Activated CD4-positive, CD25-positive, alpha-beta regulatory T cell treated with anti-CD3 and anti-CD28 coated beads, Interleukin-2, amount 50 U/mL, for 72 hours (primary cell): ENCODE data around the gene STARD7.

Experiments
- DNase-seq: peaks from one replicate; pipeline ENCODE4 v3.0.0; 2021

The STARD7 gene

DNA sequence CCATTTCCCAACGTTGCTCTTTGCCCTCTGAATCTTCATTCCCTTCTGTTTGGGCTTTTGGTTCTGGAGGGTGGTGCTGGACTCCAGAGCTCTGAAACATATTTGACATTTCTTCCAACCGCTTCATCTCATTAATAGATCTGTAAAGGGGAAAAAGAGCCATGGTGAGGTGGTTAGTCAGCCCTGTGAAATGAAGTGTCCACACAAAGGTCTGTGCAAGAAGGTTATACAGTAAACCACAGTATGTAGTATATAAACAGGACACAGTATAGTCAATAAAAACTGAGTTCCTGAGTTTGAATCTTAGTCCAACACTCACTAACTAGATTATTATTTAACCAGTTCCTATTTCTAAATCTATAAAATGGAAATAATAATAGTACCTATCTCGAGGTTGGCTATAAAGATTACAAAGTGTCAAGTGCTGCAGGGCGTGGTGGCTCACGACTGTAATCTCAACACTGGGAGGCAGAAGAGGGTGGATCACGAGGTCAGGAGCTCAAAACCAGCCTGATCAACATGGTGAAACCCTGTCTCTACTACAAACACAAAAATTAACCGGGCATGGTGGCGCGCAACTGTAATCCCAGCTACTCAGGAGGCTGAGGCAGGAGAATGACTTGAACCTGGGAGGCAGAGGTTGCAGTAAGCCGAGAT, 13.1 kb downstream of the STARD7 start:
- DNase-seq: no peak

DNA sequence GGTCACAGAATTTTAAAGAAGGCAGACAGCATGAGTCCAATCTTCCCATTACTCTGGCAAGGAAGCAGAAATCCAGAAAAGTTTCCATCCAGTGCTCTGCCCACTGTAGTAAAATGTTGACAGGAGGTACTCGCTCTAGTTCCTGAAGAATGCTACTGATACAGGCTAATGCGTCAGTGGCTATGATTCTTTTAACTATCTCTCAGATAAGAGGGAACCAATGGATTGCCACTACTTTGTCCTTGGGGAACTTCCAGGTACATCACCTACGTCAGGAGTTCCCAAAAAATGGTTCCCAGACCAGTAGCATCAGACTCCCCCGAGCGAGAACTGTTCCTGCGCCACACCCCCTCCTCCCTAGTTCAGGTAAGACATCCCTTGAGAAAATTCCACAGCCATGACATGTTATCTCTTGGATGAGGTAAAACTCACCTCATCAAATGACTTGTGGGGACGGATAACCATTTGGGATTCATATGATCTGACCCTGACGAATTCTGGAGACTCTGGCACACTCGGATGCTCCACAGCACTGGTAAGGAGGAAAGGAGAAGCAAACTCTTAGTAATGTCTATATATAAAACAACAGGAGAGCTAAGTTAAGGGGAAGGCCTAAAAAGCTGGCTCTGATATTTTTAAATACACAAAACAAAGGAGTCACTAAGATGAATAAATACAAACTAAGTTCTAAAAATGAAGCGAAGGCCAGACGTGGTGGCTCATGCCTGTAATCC, 16.5 kb downstream of the STARD7 start:
- DNase-seq: no peak

DNA sequence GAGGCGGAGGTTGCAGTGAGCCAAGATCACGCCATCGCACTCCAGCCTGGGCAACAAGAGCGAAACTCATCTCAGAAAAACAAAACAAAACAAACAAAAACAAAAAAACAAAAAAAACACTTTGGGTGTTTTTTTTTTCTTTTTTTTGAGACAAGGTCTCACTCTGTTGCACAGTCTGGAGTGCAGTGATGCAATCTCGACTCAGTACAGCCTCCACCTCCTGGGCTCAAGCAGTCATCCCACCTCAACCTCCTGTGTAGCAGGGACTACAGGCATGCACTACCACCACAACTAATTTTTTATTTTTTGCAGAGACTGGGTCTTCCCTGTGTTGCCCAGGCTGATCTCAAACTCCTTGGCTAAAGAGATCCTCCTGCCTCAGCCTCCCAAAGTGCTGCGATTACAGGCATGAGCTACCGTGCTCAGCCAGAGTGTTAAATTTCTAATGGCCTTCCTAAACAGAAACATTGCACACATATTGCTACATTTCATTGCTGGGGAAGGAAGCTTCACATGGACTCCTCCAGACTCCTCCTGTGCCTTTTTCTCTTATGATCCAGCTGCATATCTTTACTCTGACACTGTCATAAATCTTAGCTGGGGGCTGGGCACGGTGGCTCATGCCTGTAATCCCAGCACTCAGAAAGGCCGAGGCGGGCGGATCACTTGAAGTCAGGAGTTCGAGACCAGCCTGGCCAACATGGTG, 19.7 kb downstream of the STARD7 start:
- DNase-seq: no peak

DNA sequence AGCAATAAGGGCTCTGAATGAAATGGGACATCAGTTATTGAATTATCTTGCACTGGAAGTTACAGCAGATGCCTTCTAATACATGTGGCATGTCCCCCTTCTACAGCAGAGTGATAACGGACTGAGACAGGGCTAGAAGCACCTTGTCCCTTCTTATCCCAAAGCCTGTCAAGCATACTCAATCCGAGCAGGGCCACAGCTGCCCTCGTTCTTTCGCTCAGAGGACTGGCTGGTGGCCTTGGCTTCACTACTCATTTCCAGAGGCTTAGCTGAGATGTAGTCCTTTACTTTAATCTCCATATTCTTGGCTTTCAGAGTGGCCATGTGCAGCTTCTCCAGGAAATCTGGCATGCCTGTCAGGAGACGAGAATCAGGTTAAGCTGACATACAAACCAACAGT, 22.1 kb downstream of the STARD7 start:
- no peak for DNase-seq

DNA sequence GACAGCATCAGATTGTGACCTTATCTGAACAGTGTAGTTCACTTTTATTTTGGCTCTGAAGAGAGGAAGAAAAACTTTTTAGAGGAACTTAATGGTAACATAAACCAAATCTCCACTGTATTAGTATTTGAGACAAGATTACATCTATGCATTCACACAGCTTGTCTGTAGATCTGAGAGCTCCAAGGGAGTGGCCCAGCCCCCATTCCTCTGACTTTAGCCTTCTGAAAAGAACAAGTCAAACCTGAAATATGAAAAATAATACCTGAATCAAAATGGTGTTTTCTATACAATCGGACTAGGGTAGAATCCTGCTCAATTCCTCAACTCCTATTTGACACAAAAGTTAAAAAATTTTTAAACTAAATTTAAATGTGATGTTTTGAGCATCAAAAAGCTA, 23.1 kb downstream of the STARD7 start:
- no peak for DNase-seq

DNA sequence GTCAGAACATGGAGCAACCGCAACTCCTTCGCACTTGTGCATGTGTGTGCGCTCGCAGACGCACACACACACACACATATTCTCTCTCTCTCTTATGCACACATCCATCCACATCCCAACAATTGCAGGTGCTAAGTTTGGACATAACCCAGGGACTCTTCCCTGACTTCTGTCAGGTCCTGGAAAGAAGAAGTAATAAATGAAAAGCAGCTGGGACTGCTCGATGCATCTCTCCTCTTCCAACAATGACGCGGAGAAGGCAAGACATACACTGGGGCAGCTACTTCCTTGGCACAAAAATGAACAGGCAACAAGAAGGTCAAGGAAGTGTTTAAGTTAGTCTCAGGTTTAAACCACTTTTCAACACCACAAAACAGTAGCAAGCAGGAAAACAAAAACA, 23.6 kb downstream of the STARD7 start:
- DNase-seq: no peak

DNA sequence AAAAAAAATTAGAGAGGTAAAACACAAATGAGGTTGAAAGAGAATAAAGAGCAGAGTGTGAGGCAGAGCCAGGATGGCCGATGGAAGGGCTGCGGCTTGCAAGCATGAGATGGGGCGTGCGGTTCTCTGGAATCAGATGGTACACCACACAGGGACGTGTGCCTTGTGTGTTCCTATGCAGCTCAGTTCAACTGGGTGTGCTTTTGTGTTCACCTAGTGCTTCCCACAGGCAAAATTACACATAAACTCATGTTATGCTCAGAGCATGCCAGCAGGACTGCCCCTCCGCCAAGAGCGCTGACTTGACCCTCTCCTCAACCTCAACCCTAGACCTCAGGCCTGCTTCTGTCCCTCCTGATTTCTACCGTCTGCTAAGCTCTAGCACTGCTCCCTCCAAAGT, 24.4 kb downstream of the STARD7 start:
- no peak for DNase-seq

DNA sequence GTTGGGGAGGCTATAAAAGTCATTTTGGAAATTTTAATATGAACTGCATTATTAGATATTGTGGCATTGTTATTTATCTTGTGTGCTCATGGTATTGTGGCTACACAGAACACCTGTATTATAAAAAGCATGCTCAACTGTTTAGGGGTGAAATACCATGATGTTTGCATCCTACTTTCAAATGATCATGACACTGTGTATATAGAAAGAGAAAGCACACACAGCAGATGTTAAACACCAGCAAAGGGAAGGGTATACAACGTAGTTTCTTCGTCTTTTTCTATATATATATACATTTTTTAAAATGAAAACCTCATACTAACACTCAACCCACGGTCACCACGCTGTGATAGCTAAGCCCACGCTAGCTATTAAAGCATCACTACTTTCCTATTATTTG, 27.1 kb downstream of the STARD7 start:
- no peak for DNase-seq

DNA sequence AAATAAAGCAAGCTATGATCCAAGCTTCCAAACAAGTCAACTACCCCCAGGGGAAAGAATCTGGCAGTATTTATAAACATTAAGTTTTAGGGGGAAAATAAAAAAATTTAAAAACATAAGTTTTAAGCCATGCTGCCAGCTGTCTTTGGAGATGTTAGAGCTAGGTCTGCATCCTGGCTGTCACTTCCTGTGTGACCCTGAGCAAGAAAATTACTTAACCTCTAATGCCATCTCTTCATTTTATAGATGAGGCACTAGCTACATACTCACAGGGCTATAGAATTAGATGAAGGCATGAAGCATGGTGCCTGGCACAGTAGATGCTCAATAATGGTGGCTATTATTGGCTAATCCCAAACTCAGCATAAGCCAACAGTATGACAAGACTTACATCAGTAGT, 28.1 kb downstream of the STARD7 start:
- DNase-seq: no peak

DNA sequence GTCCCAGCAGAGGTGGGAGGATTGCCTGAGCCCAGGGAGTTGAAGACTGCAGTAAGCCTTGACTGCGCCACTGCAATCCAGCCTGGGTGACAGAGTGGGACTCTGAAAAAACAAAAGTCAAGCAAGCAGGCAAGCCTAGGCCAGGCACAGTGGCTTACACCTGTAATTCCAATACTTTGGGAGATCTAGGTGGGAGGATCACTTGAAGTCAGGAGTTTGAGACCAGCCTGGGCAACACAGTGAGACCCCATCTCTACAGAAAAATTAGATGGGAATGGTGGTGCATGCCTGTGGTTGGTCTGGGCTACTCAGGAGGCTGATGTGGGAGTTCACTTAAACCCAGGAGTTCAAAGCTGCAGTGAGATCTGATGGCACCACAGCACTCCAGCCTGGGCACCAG, 28.6 kb downstream of the STARD7 start:
- no peak for DNase-seq

DNA sequence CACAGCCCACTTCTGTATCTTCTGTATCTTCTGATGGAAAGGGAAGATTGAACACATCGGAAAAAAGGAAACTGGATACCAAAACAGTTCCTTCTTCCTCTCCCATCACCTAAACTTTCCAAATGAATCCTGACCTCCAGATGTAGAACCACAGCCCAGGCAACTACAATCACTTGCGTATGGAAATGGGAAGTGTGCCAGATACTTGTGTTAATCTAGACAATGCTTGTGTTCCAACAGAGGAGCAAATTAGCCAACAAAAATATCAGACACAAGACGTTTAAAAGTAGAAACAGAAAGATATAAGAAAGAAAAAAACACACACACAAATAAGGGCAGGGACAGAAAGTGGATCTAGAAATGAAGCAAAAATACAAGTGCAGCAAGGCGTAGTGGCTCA, 32.0 kb downstream of the STARD7 start:
- no peak for DNase-seq

DNA sequence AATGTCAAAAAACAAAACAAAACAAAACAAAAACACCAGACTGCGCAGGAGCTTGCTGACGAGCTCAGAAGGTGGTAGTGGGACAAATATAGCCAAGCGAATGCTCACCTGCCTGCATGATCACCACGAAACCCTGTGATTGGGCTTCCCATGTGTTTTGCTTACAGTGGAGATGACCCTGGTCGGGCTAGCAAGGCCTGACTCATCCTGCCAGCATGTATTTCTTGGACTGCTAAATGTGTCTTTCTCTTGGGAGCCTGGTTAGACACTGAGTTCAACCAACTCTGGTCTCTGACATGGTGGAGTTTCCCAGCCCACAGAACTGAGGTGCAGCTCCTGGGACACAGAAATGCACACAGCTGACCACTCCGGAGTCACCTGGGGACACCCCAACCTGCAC, 32.7 kb downstream of the STARD7 start:
- no peak for DNase-seq

DNA sequence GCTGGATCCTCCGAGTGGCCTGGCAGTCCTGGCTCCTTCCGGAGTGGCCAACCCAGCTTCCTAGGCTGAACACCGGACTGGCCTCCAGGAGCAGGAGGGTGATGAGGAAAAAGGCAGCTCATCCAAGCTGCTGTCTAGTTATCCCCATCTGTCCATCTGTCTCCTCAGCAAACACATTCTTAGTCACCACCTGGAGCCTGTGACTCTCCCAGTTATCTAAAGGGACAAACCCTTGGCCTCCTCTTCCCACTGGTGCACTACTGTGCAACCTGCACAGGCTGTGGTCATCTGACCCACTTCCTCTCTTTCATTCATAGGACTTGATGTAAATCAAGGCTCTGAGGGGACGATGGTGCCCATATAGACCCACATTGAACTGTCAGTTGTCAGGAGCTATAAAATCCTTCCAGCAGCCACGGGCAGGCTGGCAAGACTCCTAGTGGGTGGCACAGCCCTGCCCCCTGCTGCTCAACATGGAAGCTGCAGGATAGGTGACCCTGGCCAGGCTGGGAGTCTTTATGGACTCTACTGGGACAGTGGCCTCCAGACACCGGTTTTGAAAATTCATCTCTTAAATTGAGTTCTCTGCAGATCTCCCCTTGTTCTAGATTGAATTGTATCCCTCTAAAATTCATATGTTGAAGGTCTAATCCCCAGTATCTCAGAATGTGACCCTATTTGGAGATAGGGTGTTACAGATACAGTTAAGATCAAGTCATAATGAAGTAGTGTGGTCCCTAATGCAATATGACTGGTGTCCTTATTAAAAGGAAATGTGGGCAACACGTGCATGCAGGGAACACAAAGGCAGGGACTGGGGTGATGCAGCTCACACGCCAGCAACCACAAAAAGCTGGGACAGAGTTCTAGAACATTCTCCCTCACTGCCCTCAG, 34.1 kb downstream of the STARD7 start:
- peak; percentile 84 for DNase-seq

DNA sequence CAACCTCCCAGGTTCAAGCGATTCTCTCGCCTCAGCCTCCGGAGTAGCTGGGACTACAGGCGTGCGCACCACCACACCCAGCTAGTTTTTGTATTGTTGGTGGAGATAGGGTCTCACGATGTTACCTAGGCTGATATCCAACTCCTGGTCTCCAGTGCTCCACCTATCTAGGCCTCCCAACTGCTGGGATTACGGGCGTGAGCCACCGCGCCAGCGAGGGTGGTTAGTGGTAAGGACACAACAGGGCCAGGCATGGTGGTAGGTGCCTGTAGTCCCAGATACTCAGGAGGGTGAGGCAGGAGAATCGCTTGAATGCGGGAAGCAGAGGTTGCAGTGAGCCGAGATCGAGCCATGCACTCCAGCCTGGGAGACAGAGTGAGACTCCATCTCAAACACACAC, 36.8 kb downstream of the STARD7 start:
- DNase-seq: no peak

DNA sequence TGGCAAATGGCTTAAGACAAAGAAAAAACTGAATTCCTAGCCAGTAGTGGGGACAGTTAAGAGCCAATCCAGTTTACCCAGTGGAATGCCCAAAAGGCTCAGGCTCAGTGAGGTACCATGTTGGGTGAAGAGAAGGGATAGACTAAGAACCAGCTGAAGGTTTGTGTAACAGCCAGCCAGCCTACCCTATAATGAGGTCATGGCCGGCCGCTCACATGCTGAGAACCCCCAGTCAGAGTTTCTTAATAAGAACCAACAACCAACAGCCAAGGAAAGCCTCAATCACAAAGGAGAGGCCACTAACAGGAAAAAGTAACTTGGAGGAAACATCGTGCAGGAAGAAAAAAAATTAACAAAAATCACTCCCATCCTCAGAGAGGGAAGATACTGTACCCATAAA, 38.0 kb downstream of the STARD7 start:
- no peak for DNase-seq

DNA sequence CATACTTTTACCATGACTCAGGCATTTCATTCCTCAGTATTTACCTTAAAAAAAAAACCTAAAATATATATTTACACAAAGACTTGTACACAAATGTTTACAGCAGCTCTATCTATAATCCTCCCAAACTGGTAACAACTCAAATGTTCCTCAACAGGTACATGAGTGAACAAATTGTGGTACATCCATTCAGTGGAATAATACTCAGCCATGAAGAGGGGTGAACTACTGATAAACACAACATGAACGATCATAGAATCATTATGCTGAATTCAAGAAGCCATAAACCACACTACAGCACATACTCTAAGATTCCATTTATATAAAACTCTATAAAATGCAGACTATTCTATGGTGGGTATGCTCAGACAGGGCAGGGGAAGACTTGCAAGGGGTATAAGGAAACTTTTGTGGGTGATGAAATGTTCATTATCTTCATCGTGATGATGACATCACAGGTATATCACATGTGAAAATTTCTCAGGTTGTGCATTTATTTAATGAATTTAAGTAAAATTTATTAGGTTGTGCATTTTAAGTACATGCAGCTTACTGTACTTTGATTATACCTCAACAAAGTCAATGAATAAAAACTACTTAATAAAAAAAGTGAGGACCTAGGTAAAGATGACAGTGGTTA, 38.6 kb downstream of the STARD7 start:
- DNase-seq: no peak

DNA sequence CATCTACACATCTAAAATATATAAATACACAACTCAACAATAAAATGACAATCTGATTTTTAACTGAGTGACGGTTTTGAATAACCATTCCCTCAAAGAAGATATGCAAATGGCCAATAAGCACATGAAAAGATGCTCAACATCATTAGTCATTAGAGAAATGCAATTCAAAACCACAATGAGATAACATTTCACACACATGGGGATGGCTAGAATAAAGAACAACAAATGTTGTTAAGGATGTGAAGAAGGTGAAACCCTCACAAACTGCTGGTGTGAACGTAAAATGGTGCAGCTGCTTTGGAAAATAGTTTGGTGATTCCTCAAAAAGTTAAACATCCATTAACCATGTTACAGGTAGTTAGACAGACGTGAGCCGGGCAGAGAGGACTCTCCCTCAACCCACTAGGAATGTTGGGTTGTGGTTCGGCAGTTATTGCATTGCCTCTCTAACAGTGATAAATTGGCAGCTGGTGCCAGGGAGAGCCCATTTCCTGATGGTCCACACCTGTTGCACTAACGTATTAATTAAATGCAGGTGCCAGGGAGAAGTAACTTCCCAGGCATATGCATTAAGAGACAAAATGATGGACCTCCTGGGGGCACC, 41.1 kb downstream of the STARD7 start:
- no peak for DNase-seq

DNA sequence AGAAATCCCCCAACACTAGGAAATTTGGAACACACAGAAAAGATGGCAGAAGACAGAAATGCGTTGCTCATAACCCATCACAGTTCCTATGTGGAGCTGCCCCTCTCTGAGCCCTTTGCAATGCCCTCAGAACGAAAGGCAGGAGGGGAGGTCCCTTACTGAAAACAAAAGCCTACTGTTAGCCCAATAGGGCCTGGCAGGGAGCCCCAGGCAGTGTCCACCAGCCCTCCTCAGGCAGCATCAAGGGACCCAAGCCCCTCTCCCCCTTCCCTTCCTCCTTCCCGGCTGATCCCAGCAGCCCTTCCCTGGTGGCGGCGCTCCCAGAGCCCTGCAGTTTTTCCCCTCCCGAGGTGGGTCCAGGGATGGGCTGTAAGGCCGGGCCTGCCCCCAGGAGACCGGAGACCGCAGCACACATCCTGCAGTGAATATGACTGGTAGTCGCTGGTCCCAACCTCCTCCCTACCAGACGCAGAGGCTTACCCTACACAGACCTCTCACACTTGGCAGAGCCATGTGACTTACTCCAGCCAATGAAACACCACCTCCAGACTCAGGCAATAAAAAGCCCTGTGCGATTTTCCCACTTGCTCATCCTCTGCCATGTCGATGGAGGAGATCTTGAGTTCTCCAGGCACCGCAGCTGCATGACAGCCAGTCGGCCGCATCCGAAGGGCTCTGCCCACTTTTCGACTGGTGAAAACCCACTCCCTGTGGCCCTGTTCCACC, 44.0 kb downstream of the STARD7 start:
- DNase-seq: peak; percentile 74

DNA sequence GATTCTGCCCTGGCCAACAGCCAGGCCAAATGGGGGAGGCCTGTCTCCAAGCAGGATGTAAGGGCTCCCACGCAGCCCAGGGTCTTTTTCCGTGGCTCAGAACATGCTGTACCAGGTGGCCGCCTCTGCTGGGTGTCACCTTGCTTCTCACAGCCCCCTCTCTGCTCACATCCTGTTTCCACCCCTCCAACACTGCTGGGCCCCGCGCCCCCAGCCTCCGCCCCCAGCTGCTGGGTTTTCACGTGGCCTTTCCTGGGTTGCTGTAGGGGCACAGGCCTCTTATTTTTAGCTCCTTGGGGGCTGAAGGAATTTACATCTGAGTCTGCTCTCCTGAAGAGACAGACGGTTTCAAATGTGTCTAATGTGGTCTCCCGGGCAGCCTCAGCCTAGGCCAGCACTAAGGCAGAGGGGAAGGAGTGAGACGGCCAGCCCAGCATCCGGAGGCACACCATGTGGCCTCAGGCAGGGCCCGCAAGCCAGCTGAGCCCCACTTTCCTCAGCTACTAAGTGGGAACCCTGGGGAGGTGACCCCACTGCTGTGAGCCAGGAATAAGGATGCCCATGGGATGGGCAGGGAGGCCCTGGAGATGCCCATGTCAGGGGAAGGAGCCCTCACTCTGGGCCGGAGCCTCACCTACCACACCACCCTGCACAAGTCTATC, 44.7 kb downstream of the STARD7 start:
- DNase-seq: peak; percentile 62

DNA sequence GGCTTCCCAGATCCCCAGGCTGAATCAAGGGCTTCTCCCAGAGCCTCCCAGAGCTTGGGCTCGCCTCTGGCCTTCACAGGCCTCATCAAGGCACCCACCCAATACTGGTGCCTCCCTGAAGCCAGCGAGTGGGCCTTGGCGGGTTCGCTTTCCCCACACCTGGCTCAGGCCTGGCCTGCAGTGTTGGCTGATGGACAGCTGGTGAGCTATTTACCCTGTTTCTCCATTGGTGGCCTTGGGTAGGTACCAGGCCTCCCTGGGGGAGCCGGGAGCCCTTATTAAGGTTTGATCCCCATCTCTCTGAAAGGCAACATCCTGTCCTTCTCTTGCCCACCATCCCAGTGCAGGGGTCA, 45.2 kb downstream of the STARD7 start:
- DNase-seq: no peak

DNA sequence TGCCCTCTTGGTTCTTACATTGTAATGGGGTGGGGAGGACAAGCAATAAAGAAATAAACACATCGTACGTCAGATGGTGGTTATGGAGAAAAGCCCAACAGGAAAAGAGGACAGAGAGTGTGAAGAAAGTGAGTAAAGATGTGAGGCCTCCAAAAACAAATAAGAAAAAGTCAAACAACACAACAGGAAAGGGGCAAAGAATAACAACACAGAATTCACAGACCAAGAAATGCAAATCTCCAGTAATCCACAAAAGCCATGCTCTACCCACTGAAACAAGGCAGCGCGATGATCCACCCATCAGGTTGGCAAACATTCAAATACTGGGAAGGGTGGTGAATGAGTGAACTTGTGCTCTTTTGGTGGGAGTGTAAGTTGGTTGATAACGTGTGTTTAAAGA, 46.7 kb downstream of the STARD7 start:
- no peak for DNase-seq
